Gastrocnemius medialis (tissue), 4 donors: ENCODE measurements around the gene STX8.

Source experiments
- CTCF ChIP-seq, 5 experiments: fragments of 450-650 bp in 3 of 5; fragments of 200-600 bp in 2 of 5; sonication (generic) in 2 of 5; IDR thresholded peaks in 4 of 5; conservative IDR thresholded peaks in 1 of 5; 1 replicate in 4 of 5; 2 replicates in 1 of 5; pipeline ENCODE4 v1.5.1; 2016 to 2019; ENCODE audit warnings: antibody characterized with exemption in 5 of 5, mild to moderate bottlenecking in 3 of 5, moderate library complexity in 3 of 5
- POLR2A ChIP-seq, 2 donors: fragments of 450-650 bp; IDR thresholded peaks; one replicate each; pipeline ENCODE4 v1.6.1; 2017; ENCODE audit warnings: antibody characterized with exemption in 2 of 2, mild to moderate bottlenecking in 2 of 2, moderate library complexity in 2 of 2

GRCh38 chr17:9200699-9201359, 374.8 kb downstream of the STX8 start:
- TF ChIP-seq CTCF (IDR thresholded peaks at IDR 0.05 in 4 of 5, conservative IDR thresholded peaks at IDR 0.05 in 1 of 5) (no peak), POLR2A (IDR thresholded peaks at IDR 0.05) (no peak)
